ENCODE measurements around the gene SPZ1.

- TF ChIP-seq, protein P1, sequence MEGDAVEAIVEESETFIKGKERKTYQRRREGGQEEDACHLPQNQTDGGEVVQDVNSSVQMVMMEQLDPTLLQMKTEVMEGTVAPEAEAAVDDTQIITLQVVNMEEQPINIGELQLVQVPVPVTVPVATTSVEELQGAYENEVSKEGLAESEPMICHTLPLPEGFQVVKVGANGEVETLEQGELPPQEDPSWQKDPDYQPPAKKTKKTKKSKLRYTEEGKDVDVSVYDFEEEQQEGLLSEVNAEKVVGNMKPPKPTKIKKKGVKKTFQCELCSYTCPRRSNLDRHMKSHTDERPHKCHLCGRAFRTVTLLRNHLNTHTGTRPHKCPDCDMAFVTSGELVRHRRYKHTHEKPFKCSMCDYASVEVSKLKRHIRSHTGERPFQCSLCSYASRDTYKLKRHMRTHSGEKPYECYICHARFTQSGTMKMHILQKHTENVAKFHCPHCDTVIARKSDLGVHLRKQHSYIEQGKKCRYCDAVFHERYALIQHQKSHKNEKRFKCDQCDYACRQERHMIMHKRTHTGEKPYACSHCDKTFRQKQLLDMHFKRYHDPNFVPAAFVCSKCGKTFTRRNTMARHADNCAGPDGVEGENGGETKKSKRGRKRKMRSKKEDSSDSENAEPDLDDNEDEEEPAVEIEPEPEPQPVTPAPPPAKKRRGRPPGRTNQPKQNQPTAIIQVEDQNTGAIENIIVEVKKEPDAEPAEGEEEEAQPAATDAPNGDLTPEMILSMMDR (IDR thresholded peaks at IDR 0.05; ENCODE audit: control extremely low read depth in 1 of 3, insufficient read depth in 1 of 3, low read depth in 1 of 3, low read length in 3 of 3): no peak
- TF ChIP-seq EZH2 (IDR thresholded peaks at IDR 0.05; ENCODE audit: low read depth, low read length, severe bottlenecking) (no peak), NRF1 (IDR thresholded peaks at IDR 0.05; ENCODE audit: low read depth, low read length) (no peak), JUND (IDR thresholded peaks at IDR 0.05; ENCODE audit: low read length) (no peak), CHD2 (IDR thresholded peaks at IDR 0.05; ENCODE audit: low read length) (no peak), POLR2A (IDR thresholded peaks at IDR 0.05; ENCODE audit: control extremely low read depth in 1 of 2, low read depth in 2 of 2, low read length in 2 of 2) (no peak), CBX5 (IDR thresholded peaks at IDR 0.05; ENCODE audit: low read depth, low read length) (no peak), SP1 (IDR thresholded peaks at IDR 0.05; ENCODE audit: low read depth, low read length) (no peak), SP2 (IDR thresholded peaks at IDR 0.05; ENCODE audit: low read length) (no peak)
- TF ChIP-seq, protein P2, sequence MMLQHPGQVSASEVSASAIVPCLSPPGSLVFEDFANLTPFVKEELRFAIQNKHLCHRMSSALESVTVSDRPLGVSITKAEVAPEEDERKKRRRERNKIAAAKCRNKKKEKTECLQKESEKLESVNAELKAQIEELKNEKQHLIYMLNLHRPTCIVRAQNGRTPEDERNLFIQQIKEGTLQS (IDR thresholded peaks at IDR 0.05; ENCODE audit: insufficient read depth, low read depth, low read length): no peak
- TF ChIP-seq, protein P3, sequence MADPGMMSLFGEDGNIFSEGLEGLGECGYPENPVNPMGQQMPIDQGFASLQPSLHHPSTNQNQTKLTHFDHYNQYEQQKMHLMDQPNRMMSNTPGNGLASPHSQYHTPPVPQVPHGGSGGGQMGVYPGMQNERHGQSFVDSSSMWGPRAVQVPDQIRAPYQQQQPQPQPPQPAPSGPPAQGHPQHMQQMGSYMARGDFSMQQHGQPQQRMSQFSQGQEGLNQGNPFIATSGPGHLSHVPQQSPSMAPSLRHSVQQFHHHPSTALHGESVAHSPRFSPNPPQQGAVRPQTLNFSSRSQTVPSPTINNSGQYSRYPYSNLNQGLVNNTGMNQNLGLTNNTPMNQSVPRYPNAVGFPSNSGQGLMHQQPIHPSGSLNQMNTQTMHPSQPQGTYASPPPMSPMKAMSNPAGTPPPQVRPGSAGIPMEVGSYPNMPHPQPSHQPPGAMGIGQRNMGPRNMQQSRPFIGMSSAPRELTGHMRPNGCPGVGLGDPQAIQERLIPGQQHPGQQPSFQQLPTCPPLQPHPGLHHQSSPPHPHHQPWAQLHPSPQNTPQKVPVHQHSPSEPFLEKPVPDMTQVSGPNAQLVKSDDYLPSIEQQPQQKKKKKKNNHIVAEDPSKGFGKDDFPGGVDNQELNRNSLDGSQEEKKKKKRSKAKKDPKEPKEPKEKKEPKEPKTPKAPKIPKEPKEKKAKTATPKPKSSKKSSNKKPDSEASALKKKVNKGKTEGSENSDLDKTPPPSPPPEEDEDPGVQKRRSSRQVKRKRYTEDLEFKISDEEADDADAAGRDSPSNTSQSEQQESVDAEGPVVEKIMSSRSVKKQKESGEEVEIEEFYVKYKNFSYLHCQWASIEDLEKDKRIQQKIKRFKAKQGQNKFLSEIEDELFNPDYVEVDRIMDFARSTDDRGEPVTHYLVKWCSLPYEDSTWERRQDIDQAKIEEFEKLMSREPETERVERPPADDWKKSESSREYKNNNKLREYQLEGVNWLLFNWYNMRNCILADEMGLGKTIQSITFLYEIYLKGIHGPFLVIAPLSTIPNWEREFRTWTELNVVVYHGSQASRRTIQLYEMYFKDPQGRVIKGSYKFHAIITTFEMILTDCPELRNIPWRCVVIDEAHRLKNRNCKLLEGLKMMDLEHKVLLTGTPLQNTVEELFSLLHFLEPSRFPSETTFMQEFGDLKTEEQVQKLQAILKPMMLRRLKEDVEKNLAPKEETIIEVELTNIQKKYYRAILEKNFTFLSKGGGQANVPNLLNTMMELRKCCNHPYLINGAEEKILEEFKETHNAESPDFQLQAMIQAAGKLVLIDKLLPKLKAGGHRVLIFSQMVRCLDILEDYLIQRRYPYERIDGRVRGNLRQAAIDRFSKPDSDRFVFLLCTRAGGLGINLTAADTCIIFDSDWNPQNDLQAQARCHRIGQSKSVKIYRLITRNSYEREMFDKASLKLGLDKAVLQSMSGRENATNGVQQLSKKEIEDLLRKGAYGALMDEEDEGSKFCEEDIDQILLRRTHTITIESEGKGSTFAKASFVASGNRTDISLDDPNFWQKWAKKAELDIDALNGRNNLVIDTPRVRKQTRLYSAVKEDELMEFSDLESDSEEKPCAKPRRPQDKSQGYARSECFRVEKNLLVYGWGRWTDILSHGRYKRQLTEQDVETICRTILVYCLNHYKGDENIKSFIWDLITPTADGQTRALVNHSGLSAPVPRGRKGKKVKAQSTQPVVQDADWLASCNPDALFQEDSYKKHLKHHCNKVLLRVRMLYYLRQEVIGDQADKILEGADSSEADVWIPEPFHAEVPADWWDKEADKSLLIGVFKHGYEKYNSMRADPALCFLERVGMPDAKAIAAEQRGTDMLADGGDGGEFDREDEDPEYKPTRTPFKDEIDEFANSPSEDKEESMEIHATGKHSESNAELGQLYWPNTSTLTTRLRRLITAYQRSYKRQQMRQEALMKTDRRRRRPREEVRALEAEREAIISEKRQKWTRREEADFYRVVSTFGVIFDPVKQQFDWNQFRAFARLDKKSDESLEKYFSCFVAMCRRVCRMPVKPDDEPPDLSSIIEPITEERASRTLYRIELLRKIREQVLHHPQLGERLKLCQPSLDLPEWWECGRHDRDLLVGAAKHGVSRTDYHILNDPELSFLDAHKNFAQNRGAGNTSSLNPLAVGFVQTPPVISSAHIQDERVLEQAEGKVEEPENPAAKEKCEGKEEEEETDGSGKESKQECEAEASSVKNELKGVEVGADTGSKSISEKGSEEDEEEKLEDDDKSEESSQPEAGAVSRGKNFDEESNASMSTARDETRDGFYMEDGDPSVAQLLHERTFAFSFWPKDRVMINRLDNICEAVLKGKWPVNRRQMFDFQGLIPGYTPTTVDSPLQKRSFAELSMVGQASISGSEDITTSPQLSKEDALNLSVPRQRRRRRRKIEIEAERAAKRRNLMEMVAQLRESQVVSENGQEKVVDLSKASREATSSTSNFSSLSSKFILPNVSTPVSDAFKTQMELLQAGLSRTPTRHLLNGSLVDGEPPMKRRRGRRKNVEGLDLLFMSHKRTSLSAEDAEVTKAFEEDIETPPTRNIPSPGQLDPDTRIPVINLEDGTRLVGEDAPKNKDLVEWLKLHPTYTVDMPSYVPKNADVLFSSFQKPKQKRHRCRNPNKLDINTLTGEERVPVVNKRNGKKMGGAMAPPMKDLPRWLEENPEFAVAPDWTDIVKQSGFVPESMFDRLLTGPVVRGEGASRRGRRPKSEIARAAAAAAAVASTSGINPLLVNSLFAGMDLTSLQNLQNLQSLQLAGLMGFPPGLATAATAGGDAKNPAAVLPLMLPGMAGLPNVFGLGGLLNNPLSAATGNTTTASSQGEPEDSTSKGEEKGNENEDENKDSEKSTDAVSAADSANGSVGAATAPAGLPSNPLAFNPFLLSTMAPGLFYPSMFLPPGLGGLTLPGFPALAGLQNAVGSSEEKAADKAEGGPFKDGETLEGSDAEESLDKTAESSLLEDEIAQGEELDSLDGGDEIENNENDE (IDR thresholded peaks at IDR 0.05; ENCODE audit: insufficient replicate concordance, low read length): no peak
Measured at GRCh38 chr5:80369521-80369920, 49.7 kb downstream of the SPZ1 start.
